Suppressor macrophage treated with lipopolysaccharide for 1 hour (primary cell): ENCODE data around the gene SCAND1.

Experiments
- DNase-seq, 3 donors: peaks; one replicate each; pipeline ENCODE4 v3.0.0-alpha.2; 2020 to 2022

Gene SCAND1

GRCh38 chr20:35903843-35904242 lies 50.5 kb downstream of the SCAND1 start:
- no peak for DNase-seq
